Fibroblast of villous mesenchyme (primary cell): Measurements from ENCODE around the gene MRPL53. TPM values are rescaled to one million over a fixed set of nuclear protein-coding genes. Genes with fewer than 3 reads are reported as not detected.
A peak's percentile ranks its signal among the peaks of the same experiment; 100 is the strongest.

Experiments
- DNase-seq: peaks from one replicate; pipeline ENCODE4 v3.0.0-alpha.2; 2010; ENCODE audit warnings: low read depth
- H3K4me3 ChIP-seq: 2 replicates; pipeline ENCODE4 v1.5.1; 2011; ENCODE audit warnings: low read depth, mild to moderate bottlenecking, low read length
- CTCF ChIP-seq: IDR thresholded peaks from 2 replicates; pipeline ENCODE4 v1.5.1; 2012; ENCODE audit warnings: low read depth, mild to moderate bottlenecking, low read length; ENCODE audit not compliant: insufficient read depth
- total RNA-seq: library from RNA; depleted of rRNA; stranded (reverse); fragments of >200 nt; gene quantifications from 2 replicates; pipeline ENCODE4 v1.2.3, GENCODE V29; 2012

MRPL53 gene
- total RNA-seq, 1 donor, result 21.2 TPM

GRCh38 chr2:74502147-74502719, 29.8 kb upstream of the MRPL53 start:
- no peak for DNase-seq
- TF ChIP-seq CTCF, result no peak
- H3K4me3 ChIP-seq, result peak overlapping the region; percentile 71

- peak overlapping the region; percentile 71 for H3K4me3 ChIP-seq
- DNase-seq, result no peak
- TF ChIP-seq CTCF, result no peak
Measured at GRCh38 chr2:74501335-74502071, 29.0 kb upstream of the MRPL53 start.

- H3K4me3 ChIP-seq, result no peak overlapping the region
- no peak for TF ChIP-seq CTCF
- no peak for DNase-seq
Measured at GRCh38 chr2:74500578-74500946, 28.1 kb upstream of the MRPL53 start.

GRCh38 chr2:74499940-74500577, 27.6 kb upstream of the MRPL53 start:
- H3K4me3 ChIP-seq, result peak overlapping the region; percentile 57
- DNase-seq, result no peak
- no peak for TF ChIP-seq CTCF

GRCh38 chr2:74499267-74499939, 26.9 kb upstream of the MRPL53 start, which contains the start of gene LBX2:
Gene LBX2 (minus strand): TSS chr2:74499603. CDS start chr2:74499537, 66 bp downstream.
- no peak for TF ChIP-seq CTCF
- peak; percentile 37 for DNase-seq
- H3K4me3 ChIP-seq, result peak within 1 kb of the TSS; percentile 57

- H3K4me3 ChIP-seq, result peak overlapping the region; percentile 57
- TF ChIP-seq CTCF, result no peak
- DNase-seq, result peak; percentile 36
Measured at GRCh38 chr2:74498500-74499266, 26.2 kb upstream of the MRPL53 start.
